LNCAP (cell line): ENCODE measurements around the gene RPUSD3.
A peak's percentile ranks its signal among the peaks of the same experiment; 100 is the strongest.

Experiments used
- CTCF ChIP-seq: fragments of 450-650 bp; IDR thresholded peaks from 2 replicates; pipeline ENCODE4 v1.5.1; 2017; ENCODE audit warnings: mild to moderate bottlenecking

RPUSD3 gene

GRCh38 chr3:9826815-9827573 lies 16.8 kb downstream of the RPUSD3 start:
- TF ChIP-seq CTCF: 0 out of 2 replicates have a peak, but pooled peaks have one; percentile 29

GRCh38 chr3:9825451-9826040 lies 18.3 kb downstream of the RPUSD3 start:
- TF ChIP-seq CTCF: no peak

GRCh38 chr3:9820946-9821345 lies 22.9 kb downstream of the RPUSD3 start:
- peak; percentile 29; the same call in 1 of the 2 replicates for TF ChIP-seq CTCF

GRCh38 chr3:9820543-9820942 lies 23.3 kb downstream of the RPUSD3 start:
- no peak for TF ChIP-seq CTCF

- no peak for TF ChIP-seq CTCF
These were observed 25.0 kb downstream of the RPUSD3 start for GRCh38 chr3:9818666-9819335.

GRCh38 chr3:9817436-9817835 lies 26.4 kb downstream of the RPUSD3 start:
- TF ChIP-seq CTCF: no peak

GRCh38 chr3:9815986-9816385 lies 27.8 kb downstream of the RPUSD3 start:
- no peak for TF ChIP-seq CTCF
